HG02642 (cell line): ENCODE measurements around the gene PPP1R13B.

ENCODE experiments used
- ATAC-seq: cut with Tn5 transposase; IDR thresholded peaks from one replicate; pipeline ENCODE4 v1.9.1; 2021; ENCODE audit warnings: mild to moderate bottlenecking; ENCODE audit not compliant: unreplicated experiment, poor library complexity

The PPP1R13B gene

DNA sequence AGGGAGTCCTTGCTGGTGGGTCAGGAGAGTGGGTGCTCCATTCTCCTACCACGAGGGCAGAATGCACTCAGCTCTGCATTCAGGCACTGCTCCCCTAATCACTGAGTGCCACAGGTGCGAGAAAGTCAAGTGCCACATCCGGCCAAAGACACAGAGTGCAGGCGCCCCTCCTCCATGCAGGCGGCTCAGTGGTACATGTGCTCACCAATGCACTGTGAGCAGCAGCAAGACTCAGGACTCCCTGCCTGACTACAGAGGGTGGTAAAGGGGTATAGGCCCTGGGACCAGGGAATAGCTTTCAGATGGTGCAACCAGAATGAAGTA lies 98.9 kb downstream of the PPP1R13B start:
- ATAC-seq = no peak

DNA sequence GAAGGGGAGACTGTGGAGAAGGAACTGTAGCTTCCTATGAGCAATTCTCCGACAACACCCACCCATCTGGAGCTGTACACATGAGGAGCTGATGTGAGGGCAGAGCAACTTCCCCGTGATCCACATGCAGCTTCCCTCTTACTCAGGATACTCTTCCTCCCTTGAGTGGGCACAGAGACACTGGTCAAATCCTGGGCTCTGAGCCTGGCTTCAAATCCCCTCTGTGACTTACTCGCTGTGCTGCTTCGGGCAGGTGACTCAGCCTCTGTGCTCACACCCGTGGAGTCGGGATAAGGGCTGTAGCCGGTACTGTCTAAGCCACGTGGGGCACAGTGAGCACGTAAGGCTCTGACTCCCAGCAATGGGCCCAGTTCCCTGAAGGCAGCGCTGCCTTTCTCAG lies 100.7 kb downstream of the PPP1R13B start:
- no peak for ATAC-seq

DNA sequence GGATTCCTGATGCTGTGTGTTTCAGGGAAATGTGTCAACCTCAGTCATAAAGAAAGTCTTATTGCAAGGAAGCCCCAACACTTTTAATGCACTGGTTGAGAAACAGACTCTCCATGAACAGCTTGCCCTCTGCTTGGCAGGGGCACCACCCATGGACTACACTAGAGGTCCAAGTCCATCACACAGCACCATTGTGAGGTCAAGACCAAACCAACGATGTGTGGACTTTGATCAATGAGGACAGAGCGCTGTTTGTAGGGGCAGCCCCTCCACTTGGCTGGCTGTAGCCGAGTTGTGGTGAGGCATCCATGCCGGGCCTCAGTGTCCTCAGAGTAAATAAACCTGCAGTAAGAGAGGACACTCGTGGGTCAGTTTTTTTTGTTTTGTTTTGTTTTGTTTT lies 102.0 kb downstream of the PPP1R13B start:
- no peak for ATAC-seq

DNA sequence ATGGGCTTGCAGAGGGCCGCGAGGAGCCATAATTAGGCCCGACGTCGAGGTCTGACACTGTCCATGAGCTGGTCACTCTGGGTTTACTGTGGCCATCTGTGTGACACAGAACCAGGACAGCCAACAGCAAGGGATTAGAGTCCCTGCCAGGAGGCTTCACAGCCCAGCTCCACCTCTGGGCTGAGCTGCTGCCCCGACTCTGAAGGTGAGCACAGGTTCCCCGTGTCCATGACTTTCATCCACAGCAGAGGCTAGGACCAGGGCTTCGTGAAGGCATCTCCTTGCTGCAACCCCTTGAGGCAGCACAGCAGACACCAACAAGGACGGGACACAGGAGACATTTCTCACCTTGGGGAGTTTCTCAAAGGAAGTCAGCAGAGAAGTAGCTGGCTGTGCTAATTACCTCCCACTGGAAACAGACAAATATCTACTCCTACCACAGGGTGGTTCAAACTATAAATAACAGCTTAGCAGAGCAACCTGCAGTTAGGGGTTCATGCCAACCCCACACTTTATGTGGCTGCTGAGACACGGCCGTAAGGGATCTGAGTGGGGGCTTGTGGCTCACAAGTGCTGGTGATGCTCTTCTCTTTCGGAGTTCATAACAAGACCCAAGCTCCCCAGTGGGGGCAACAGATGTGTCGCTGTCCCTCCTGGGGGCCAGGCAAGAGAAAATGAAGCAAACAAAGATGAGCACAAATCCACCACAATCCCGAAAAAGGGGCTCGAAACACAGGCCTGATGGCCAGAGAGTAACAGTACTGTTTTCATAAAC lies 102.6 kb downstream of the PPP1R13B start:
- no peak for ATAC-seq

DNA sequence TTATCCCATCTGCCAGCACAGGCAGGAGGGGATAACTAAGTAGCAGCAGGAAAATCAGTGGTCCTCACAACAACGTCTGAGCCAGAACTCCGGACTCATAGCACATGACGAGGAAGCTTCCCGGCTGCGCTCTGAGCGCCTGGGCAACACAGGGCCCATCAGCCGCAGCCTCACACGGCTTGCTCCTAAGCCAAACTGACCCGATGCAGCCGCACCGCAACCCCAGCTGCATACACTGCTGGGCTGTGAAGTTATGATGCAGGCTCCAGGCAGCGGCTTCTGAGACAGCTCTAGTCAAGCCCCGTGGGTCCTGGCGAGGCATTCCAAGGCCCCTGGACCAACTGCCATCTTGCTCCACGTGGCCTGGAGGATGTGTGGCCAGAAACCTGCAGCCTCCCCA lies 103.7 kb downstream of the PPP1R13B start:
- no peak for ATAC-seq

DNA sequence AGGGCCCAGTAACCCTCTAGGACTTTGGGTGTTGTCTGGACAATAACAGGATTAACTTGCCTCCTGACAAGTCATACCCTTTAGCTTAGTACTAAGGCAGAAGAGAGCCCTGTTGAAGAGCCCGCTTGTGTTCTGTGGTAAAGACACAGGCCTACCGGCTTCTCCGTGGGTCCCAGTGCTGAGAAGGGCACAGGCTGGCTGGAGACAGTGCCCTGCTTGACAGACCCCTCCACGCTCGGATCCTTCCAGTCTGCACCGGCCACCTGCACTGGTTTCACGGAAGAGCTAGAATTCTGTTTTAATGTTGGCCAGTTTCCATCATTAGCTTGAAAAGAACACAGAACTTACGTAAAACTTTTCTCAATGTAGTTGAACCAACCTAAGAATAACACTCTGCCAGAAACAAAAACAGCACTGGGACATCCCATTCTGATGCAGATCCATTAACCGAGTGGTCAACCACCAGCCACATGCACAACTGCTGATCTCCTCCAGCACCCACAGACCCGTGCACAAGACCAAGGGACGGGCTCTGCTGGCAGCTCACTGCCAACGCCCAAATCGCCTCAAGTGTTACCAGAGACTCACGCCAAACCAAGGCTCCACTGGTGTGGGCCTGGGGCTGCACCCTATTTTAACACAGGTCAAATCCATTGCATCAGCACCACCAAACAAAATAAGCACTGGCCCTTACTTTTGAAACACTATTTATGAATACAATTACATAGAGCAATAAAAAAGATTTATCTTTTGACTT lies 104.7 kb downstream of the PPP1R13B start:
- ATAC-seq = no peak

DNA sequence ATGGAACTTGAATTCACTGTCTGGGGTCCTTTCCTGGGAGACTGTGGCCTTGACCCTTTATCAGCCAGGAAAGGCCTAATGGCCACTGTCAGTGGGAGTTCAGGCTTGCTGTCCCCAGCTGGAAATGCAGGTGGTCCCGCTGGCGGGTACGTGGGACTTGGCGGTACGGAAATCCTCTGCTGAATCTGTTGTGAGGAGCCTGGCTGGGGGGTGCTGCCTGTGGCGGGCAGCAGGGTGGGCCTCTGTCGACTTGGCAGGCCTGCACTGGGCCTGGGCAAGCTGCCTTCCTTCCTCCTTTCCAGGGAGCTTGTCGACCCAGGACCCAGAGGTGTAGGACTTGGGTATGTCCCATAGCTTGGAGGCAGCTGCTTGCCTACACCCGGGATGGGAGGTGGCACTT lies 105.5 kb downstream of the PPP1R13B start:
- ATAC-seq = no peak

DNA sequence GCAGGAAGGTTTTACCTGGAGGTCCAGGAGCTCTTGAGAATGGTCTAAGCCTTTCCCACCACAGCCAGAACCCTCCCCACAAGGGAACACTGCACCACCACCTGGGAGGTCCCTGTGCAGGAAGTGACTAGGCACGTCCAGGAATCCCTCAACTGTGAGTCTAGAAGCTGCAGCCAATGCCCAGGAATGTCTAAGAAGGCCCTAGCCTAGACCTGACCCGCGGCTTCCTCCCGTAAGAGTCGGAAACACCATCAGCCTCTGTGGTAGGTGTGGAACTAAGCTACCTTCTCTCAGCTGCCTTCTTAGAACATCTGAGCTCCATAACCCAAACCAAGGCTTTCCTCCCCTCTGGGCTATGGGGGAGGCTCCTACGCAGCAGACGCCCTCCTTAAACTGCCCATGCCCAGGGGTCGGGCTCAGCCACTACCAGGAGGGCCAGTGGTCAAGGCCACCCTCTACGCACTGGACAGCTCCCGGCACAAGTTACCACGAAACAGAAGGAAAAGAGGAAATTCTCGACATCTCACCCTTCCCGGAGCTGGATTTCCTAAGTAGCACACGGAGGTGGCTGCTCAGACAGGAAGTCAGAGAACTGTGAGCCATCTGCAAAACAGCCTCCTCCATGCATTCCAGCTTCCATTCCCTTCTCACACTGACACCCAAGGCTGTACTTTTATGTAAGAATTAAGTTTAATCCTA lies 106.2 kb downstream of the PPP1R13B start:
- no peak for ATAC-seq

DNA sequence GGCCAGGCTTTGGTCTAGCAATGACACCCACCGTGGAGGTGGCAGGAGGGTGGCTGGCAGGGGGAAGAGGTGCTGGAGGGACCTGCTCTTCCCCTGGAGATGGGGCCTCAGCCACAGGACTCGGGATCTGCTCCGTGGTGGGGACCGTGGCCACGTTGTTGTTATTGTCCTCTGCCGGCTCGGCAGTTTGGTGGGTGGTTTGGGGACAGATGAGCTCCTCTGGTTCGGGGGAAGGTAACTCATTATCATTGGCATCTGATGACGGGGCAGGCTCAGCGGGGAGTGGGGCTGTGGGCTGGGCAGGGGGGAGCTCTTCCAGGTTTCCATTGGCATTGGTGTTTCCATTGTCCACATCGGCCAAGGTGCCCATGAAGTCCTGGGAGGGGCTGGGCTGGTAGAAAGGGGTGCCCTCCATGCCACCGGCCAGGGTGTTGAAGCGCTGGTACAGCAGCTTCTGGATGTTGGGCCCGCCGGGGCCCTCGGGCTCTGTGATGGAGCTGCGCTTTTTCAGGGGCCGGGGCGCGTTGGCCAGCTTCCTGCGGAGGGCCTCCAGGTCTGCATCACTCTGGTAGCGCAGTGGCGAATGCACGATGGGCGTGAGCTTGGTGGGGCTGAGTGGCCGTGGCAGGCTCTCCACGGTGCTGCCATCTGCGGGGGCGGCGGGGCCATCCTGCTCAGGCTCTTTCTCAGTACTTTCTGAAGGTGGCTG lies 107.4 kb downstream of the PPP1R13B start:
- ATAC-seq = no peak

DNA sequence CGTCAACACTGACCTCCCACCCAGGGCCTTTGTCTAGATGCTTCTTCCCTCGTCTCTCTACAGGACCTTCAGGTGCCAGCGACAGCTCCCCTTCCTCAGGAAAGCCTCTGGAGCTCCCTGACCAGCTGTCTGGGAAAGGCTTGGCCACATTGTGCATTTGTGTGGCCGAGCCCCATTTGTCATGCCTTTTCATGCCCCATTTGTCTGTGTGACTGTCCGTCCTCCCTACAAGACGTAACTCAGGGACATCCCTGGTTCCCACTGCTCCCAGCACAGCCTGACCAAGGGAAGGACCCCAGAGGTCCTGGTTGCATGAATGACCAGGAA lies 107.9 kb downstream of the PPP1R13B start:
- no peak for ATAC-seq

DNA sequence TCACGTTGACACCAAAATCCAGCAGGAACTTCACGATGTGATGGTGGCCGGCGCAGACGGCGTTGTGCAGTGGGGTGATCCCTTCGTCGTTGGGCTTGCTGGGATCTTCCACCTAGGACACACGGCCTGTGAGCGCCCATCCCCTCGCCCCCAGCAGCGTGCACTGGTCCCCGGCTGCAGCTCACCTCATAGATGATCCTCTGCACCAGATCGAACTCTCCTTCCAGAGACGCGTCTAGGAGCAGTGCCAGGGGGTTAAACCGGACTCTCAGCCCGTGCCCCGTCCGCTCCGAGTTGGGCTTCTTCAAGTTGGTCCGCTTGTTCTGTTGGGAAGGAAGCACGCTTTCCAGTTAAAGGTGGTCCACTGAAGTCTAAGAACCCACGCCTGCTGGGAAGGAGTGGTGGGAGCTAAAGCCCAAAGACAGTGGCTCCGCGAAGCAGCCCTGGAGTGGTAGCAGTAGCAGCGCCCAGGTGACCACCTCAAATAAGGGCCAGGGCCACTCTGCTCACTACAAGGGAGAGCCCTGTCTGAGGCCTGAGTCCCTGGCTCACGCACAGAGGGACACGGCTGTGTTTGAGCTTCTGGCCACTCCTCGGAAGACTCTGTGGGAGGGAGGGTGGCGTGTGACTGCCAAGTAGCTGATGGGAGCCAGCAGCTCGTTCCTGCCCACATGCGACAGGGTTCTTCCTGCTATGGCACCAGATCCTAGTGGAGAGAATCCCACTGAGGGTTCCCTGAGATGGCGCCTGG lies 108.5 kb downstream of the PPP1R13B start:
- ATAC-seq = no peak

DNA sequence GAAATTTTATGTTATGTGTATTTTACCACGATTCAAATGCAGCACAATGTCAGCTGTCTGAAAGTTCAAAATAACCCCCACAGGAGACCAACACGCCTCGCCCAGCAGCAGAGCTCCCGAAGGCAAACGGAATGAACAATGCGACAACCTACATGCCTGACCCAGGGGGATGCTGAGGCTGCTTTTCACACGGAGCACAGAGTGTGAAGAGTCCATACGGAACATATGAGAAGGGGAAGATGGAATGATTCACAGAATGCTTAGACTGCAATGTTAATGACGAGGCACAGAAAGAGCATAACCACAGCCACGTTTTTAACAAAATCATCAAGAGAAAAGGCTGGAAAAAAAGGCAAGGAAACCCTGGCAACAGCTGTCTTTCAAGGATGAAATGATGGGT lies 109.2 kb downstream of the PPP1R13B start:
- ATAC-seq = no peak

DNA sequence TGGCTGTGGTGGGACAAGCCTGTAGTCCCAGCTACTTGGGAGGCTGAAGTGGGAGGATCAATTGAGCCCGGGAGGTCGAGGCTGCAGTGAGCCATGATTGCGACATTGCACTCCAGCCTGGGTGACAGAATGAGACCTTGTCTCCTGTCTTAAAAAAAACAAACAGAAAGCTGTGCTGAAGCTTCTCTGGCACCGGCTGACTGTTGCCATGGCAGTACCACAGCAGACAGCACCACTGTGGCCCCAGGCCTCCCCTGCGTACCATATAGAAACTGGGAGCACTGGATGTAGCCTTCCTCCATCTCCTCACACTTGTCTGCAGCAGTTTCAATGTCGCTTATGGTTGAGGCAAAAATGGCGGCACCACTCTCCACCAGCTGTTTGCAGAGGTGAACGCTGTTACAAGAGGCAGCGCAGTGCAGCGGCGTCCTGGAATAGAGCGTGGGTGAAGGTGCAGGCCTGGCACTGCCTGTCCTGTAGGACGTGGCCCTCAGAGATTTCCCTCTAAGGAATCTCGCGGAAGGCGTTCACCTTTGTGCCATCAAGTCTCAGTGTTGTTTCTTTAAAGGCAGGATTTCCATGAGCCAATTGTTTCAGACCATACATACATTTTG lies 109.8 kb downstream of the PPP1R13B start:
- no peak for ATAC-seq

DNA sequence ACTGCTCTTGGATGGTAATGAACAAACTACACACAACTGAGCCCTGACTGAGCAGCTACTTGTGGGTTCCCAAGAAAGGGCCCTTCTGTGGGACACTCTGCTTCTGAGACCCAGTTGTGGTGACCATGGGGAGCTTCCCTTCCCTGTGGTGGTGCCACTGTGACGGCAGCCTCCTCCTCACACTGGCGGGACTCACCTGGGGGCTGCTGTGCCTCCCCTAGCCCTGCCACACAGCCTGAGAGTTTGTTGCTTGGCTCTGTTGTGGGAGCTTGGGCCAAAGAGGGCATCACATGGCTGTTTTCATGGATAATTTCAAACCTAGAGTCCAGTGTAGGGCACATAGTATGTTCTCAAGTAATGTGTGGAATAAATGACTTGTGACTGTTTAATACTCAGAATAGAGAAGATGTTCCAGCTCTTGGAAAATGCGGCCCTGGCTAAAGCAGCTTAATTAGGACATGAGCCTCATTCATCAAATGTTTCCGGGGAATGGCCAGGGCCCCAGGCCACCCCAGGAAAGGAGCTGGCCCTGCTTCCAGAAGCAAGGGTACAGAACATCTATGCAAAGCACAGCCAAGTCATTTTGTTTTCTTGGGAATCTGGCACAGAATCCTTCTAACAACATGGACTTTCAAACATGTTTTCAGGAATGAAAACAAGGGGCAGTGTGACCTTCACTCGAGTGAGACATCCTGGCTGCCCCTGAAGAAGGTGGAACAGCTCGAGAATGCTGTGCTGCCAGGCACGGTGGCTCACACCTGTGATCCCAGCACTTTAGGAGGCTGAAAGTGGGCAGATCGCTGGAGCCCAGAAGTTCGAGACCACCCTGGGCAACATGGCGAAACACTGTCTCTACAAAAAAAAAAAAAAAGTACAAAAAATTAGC lies 110.6 kb downstream of the PPP1R13B start:
- no peak for ATAC-seq

DNA sequence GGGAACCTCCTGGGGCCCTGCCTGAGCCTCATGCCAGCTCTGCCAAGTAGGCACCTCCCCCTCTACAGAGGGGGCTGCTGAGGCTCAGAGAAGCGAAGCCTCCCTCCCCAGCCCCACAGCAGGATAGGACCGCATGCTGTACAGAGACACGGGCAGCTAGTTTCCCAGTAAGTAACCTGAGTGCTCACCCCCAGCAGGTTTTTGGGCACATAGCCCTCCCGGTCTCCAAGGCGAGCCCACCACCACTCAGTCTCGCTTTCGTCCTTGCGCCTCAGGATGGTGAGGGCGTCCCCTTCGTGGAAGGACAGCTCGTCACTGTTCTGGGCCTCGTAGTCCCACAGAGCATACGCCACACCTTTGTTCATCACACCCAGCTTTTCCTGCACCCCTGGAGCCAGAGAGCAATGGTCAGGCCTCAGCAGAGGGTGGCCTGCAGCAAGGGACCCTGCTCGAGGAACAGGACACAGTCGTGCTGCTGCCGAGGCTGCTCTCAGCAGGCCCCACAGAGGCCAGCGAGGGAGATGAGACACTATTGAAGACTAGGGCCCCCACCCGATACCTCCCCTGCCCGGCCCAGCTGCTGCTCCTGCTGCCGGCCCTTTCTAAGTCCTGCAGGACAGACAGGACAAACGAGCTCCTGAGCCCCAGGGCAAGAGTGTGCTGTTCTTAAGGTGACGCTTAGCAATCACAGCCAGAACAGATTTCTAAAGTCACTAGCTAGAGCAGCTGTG lies 111.4 kb downstream of the PPP1R13B start:
- no peak for ATAC-seq

DNA sequence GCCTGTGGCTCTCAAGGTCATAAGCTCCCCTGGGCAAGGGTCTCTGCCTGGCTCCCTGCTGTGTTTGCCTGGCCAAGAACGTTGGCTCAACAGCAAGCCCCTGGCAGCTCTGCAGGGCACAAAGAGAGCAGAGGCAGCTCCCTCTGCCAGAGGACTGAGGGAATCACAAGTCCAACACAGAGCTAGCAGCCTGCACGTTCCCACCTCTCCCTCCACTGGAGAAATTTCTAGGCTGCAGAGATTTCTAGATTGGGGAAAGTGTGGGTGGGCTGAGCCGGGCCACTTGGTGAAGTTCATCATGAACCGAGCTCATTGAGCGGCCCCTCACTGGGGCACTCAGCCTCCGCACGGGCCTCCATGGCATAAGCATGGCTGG lies 111.9 kb downstream of the PPP1R13B start:
- ATAC-seq = no peak

DNA sequence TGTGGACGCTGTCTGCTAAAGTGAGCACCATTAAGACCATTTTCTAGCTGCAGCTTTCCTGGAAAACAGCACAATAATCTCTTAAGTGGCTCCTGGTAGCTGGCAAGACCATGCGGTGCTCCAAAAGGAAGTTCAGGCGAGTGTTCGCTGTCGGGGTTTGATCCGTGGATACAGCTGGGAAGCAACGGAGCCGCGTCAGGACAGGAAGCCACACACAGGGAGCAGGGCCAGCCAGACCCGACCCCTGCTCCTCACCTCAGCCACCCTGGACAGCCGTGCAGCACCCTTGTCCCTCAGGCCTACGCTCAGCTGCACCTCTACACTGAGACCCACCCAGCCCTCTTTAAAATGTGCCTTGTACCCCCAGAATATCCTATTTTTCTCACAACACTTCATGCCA lies 112.4 kb downstream of the PPP1R13B start:
- ATAC-seq = no peak
